OCI-LY7 (cell line): ENCODE results near the gene SYVN1. TPM values are rescaled to one million over a fixed set of nuclear protein-coding genes. Genes with fewer than 3 reads are reported as not detected.
A peak's percentile ranks its signal among the peaks of the same experiment; 100 is the strongest.

Source experiments
- BruUV-seq: library from RNA; stranded (reverse); fragments of 400-500 nt; replicated peaks from 2 replicates; lab custom pipeline; 2021; lab: Mats Ljungman, UMichigan
- CTCF ChIA-PET: fragments of 300-600 bp; sonication (Branson Sonifier 250); formaldehyde crosslinking; loops from one replicate; lab custom pipeline; 2022; ENCODE audit warnings: antibody characterized with exemption; ENCODE audit not compliant: unreplicated experiment; lab: Charles Lee
- POLR2A ChIA-PET: fragments of 300-600 bp; sonication (Branson Sonifier 250); formaldehyde crosslinking; loops from one replicate; lab custom pipeline; 2022; ENCODE audit warnings: antibody characterized with exemption; lab: Charles Lee
- DNase-seq: peaks from one replicate; pipeline ENCODE4 v3.0.0-alpha.2; 2015; ENCODE audit warnings: low spot score
- H2AFZ ChIP-seq: fragments of 200-600 bp; sonication (generic), shearing (Covaris generic); 2 replicates; pipeline ENCODE4 v1.6.1; 2014; ENCODE audit warnings: mild to moderate bottlenecking, antibody characterized with exemption, low read length, moderate library complexity
- H3K27ac ChIP-seq: fragments of 200-600 bp; sonication (generic); 2 replicates; pipeline ENCODE4 v1.5.1; 2014; ENCODE audit warnings: mixed run types, low read depth, mild to moderate bottlenecking, moderate library complexity, low read length, inconsistent platforms; ENCODE audit not compliant: poor library complexity, severe bottlenecking
- H3K36me3 ChIP-seq: fragments of 200-600 bp; sonication (generic); 2 replicates; pipeline ENCODE4 v1.6.1; 2014; ENCODE audit warnings: mild to moderate bottlenecking, antibody characterized with exemption, low read length, moderate library complexity, mixed read lengths; ENCODE audit not compliant: insufficient read depth
- H3K4me1 ChIP-seq: fragments of 200-600 bp; sonication (generic); 2 replicates; pipeline ENCODE4 v1.5.1; 2014; ENCODE audit warnings: mild to moderate bottlenecking, low read length; ENCODE audit not compliant: insufficient read depth, poor library complexity, severe bottlenecking
- H3K4me2 ChIP-seq: fragments of 200-600 bp; sonication (generic); 2 replicates; pipeline ENCODE4 v1.6.1; 2014; ENCODE audit warnings: mild to moderate bottlenecking, low read length
- H3K4me3 ChIP-seq: fragments of 200-600 bp; sonication (generic); 2 replicates; pipeline ENCODE4 v1.5.1; 2014; ENCODE audit warnings: mild to moderate bottlenecking, low read depth, low read length; ENCODE audit not compliant: poor library complexity, severe bottlenecking
- H3K79me2 ChIP-seq: fragments of 200-600 bp; sonication (generic); 2 replicates; pipeline ENCODE4 v1.6.1; 2016; ENCODE audit warnings: low read depth, mild to moderate bottlenecking, low read length, moderate library complexity, mixed read lengths; ENCODE audit not compliant: insufficient read depth
- H3K9me2 ChIP-seq: fragments of 200-600 bp; sonication (generic); 2 replicates; pipeline ENCODE4 v1.6.1; 2016; ENCODE audit warnings: mild to moderate bottlenecking, low read length, mixed read lengths; ENCODE audit not compliant: insufficient read depth
- H3K9me3 ChIP-seq: fragments of 200-600 bp; sonication (generic); 2 replicates; pipeline ENCODE4 v1.6.1; 2014; ENCODE audit warnings: mild to moderate bottlenecking, mixed run types, low read length, mixed read lengths
- H4K20me1 ChIP-seq: fragments of 200-600 bp; sonication (generic); 2 replicates; pipeline ENCODE4 v1.6.1; 2014; ENCODE audit warnings: mild to moderate bottlenecking, antibody characterized with exemption, low read length, moderate library complexity, mixed read lengths; ENCODE audit not compliant: insufficient read depth
- CTCF ChIP-seq: fragments of 200-600 bp; sonication (generic); conservative IDR thresholded peaks from 2 replicates; pipeline ENCODE4 v1.5.1; 2014; ENCODE audit warnings: mild to moderate bottlenecking, antibody characterized with exemption, low read length, moderate library complexity, mixed read lengths
- EZH2phosphoT487 ChIP-seq: fragments of 200-600 bp; sonication (generic); IDR thresholded peaks from 2 replicates; pipeline ENCODE4 v1.6.1; 2018; ENCODE audit warnings: low read depth, borderline replicate concordance, mild to moderate bottlenecking, mixed run types, antibody characterized with exemption, low read length, moderate library complexity, mixed read lengths
- intact Hi-C: fragments of 100-400 bp; cut with micrococcal nuclease; formaldehyde crosslinking; loops from one replicate; pipeline ENCODE4 v1.10.0; 2022; ENCODE audit not compliant: unreplicated experiment
- total RNA-seq, 2 experiments: library from RNA; depleted of rRNA in 1 of 2; stranded (reverse); fragments of >200 nt in 1 of 2; shearing (Covaris generic) in 1 of 2; gene quantifications; 2 replicates each; pipeline ENCODE4 v1.2.3, GENCODE V29; 2014 to 2022

Gene SYVN1
- total RNA-seq, 2 experiments from 2014 or later = 134 to 310 TPM

DNA sequence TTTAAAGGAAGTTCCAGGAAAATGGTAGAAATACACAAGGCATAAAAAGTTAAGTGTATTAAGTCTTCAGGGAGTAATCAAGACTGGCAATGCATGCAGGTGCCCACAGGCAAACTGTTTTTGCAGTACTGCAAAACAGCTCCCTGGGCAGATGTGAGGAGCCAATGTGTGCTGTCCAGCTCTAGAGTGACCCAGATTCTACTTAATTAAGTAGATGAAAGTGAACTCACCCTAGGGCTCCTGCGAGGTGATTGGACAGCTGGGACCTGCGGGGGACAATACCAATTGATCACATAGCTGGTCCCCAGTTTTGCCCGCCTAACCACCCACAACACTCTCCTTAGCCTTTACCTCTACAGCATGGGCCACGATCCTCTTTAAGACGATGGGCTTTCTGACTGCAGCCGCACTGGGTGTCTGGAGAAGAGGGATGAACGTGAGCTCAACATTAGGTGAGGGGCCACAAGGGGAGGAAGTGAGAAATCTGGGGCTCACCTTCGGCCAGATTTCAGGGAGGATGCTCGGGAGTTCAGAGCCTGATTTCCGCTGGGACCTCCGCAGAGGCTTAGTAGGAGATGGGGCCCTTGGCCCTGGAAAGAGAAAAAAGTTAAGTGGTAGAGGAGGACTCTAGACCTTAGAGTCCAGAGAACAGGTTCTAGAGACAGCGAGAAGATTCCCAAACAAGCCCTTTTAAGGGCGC is 51.0 kb downstream of the SYVN1 start:
- no peaks in the 10 kb centered on the region for H3K9me2 ChIP-seq
- peaks cover 64% of the 10 kb centered on the region for H3K79me2 ChIP-seq
- peaks cover 56% of the 10 kb centered on the region for H3K4me1 ChIP-seq
- peak overlapping the region; percentile 29; the same call in 1 of the 2 replicates for H2AFZ ChIP-seq
- BruUV-seq = TSS peak; percentile 70
- H3K36me3 ChIP-seq = peaks cover 64% of the 10 kb centered on the region
- peaks cover 12% of the 10 kb centered on the region for H4K20me1 ChIP-seq
- intact Hi-C loops = loop anchor here (5.0 to 10.0 kb wide), 3 partner anchors 71 to 238 kb away; partner anchors contain the start of genes ARL2, ATG2A and CDC42BPG
- ChIA-PET POLR2A (interaction anchor here (0.6 to 1.6 kb wide), 12 partner anchors 8 to 346 kb away, joined by 3 to 7 read pairs (median 4); partner anchors contain the start of genes FAU and MRPL49), CTCF (interaction anchor here (0.6 kb wide), 1 partner anchor 70 kb away, joined by 3 read pairs; no protein-coding TSS in a partner anchor)
- TF ChIP-seq CTCF (no peak), EZH2phosphoT487 (no peak)
- peak overlapping the region; percentile 91 for H3K4me3 ChIP-seq
- no peaks in the 10 kb centered on the region for H3K9me3 ChIP-seq
- peak overlapping the region; percentile 74 for H3K27ac ChIP-seq
- DNase-seq = peak; percentile 43
- peak overlapping the region; percentile 84 for H3K4me2 ChIP-seq

GRCh38 chr11:65078786-65079342 is 55.5 kb downstream of the SYVN1 start:
- POLR2A ChIA-PET = no interaction called here
- H3K36me3 ChIP-seq = peaks cover 89% of the 10 kb centered on the region
- peak overlapping the region; percentile 38 for H3K4me3 ChIP-seq
- TF ChIP-seq CTCF (no peak), EZH2phosphoT487 (no peak)
- H3K9me3 ChIP-seq = no peaks in the 10 kb centered on the region
- no peaks in the 10 kb centered on the region for H3K9me2 ChIP-seq
- peaks cover 65% of the 10 kb centered on the region for H3K79me2 ChIP-seq
- BruUV-seq = no TSS peak
- no peak overlapping the region for H2AFZ ChIP-seq
- CTCF ChIA-PET = interaction anchor here (1.0 kb wide), 1 partner anchor 66 kb away, joined by 4 read pairs; no protein-coding TSS in a partner anchor
- intact Hi-C loops = no loop called here
- H3K4me2 ChIP-seq = peak overlapping the region; percentile 68
- no peak for DNase-seq
- H3K4me1 ChIP-seq = peaks cover 51% of the 10 kb centered on the region
- H4K20me1 ChIP-seq = peaks cover 12% of the 10 kb centered on the region
- H3K27ac ChIP-seq = peak overlapping the region; percentile 60
